Measurements from ENCODE around the gene FAM114A2.

DNA sequence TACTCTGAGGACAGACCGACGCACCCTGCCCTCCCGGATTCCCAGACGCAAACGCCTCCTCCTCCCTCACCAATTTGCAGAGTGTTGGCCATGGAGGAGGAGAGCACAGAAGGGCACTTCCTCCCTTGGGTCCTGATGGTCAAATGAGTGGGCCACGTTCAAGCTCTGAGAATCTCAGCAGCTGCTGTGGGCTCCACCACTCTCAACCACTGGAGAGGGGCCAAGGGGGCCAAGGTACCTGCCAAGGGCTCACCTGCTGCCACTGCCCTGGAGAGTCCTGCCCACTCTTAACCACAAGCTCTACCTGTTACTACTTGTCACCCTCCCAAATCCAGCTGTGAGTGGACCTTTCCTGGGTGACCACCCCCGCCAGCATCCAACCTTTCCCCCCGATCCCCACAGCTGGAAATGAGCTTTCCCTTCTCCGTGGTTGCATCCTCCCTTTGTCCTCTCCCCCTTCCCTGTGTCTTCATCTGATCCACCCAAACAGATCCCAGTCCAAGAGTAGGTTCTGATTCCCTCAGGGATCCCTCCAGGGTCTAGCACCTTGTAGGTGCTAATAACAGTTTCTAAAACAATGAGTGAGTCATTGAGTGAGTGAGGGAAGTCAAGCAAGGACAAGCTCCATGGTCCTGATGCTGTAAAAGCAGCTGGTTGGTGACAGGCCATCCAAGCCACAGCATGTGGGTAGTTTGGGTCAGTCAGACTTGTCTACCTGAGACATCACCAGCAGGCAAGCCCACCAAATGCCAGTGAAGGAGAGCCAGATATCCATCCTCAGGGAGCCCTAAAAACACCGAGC is 69.7 kb downstream of the FAM114A2 start:
- TF ChIP-seq POLR2AphosphoS5 (IDR thresholded peaks at IDR 0.05; ENCODE audit: borderline replicate concordance, low read depth, low read length) (no peak), EZH2 (IDR thresholded peaks at IDR 0.05) (no peak), FOXP2 (optimal IDR thresholded peaks at IDR 0.05; ENCODE audit: control extremely low read depth, extremely low read length, insufficient read depth) (no peak)
